HG03442 (cell line): Measurements from ENCODE around the gene REN.

Experiments used
- ATAC-seq: cut with Tn5 transposase; IDR thresholded peaks from one replicate; pipeline ENCODE4 v1.9.1; 2021; ENCODE audit warnings: mild to moderate bottlenecking, moderate library complexity; ENCODE audit not compliant: unreplicated experiment

Gene REN

GRCh38 chr1:204191456-204191855 is 25.3 kb upstream of the REN start:
- no peak for ATAC-seq

GRCh38 chr1:204190212-204191211 is 24.4 kb upstream of the REN start:
- ATAC-seq = no peak

DNA sequence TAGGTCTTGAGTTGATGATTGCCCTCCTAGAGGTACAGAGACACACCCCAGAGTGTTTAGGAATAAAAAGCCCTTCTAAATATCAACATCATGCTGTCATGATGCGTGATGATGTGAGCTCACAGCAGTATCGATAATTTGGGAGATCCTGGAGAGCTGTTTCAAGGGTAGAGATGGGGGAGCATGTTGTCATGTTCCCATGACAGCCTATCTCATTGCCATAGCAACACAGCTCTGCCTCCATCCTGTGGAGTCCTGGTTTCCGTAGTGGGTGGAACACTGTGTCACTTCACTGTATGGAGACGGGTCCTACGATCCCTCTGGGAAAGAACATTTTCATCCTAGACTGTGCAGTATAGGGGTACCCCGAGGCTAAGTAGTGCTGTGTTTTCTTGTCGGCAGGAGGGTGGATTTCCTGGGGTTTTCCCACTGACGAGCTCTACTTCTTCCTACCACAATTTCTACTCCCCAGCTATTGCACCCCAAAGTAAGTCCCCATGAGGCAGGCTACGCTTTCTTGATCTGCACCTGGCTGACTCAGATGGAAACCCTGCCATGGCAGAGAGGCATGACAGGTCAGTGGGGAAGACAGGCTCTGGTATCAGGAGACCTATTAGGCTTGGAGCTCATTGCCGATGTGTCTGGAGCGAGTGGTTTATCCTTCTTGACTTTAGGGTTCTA is 23.0 kb upstream of the REN start:
- ATAC-seq = no peak

- ATAC-seq = no peak
Observed at GRCh38 chr1:204186597-204186996, 20.5 kb upstream of the REN start.

DNA sequence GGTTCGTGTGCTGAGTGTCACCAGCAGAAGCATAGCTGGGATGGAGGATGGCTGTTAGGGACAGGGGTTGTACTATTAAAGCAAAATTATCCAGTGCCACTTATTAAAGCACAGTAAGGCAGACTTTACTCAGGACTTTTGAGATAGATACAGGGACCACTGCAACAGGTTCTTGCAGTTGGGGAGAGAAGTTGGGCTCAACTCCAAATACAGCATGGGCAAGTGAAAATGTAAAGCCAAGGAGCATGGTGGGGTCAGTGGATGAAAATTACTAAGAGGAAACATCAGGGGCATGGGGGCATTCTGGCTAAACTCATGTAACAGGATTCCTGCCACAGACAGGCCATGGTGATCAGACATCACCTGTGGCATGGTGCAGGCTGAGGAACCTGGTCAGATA is 15.0 kb upstream of the REN start:
- no peak for ATAC-seq

DNA sequence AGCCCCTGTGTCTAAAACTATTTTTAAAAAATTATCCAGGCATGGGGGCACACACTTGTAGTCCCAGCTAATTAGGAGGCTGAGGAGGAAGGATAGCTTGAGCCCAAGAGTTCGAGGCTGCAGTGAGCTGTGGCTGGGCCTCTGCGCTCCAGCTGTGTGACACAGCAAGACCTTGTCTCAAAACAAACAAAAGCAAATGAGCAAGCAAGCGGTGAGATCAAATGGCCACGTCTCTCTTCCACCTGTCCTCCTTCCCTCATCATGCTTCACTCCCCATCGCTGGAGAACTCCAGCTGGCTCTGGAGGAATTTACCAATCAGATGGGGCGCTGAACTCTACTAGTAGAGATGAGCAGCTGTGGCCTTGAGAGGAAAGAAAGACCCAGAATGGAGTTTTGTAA is 14.0 kb upstream of the REN start:
- no peak for ATAC-seq

- no peak for ATAC-seq
Observed at GRCh38 chr1:204178487-204179281, 12.5 kb upstream of the REN start.

DNA sequence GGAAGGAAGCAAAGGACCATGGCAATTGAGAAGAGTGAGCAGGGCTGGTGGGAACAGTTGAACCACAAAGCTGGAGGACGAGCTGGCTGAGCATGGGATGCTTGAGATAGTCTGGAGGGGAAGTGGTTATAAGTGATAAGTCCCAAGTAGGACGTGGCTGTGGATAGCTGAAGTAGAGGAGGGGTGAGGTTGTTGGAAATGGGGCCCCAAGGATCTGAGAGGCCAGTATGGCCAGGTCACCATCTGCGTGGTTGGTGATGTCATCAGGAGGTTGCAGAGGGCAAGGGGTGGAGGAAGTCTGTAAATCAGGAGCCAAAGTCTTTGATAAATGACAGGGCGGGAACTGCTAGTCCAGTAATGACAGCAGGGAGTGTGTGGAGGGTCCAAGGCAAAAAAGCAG is 11.0 kb upstream of the REN start:
- no peak for ATAC-seq

DNA sequence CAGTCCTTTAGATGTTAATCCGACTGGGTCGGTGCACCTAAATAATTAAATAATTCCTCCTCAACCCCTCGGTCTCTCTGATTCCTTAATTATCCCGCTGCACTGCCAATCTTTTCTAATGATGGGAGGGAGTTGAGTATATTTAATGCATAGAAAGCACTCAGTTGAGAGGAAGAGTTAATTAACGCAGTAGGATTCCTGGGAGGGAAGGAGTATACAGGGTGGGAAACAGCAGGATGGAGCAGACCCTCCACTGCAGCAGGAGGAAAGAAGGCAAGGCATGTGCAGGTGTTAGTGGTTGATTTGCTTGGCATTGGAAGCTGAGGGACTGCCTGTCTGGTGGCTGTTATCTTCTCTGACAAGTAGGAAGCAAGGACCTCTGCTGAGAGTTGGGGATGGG is 9.9 kb upstream of the REN start:
- ATAC-seq = no peak

- ATAC-seq = no peak
Observed at GRCh38 chr1:204174958-204175357, 8.8 kb upstream of the REN start.

DNA sequence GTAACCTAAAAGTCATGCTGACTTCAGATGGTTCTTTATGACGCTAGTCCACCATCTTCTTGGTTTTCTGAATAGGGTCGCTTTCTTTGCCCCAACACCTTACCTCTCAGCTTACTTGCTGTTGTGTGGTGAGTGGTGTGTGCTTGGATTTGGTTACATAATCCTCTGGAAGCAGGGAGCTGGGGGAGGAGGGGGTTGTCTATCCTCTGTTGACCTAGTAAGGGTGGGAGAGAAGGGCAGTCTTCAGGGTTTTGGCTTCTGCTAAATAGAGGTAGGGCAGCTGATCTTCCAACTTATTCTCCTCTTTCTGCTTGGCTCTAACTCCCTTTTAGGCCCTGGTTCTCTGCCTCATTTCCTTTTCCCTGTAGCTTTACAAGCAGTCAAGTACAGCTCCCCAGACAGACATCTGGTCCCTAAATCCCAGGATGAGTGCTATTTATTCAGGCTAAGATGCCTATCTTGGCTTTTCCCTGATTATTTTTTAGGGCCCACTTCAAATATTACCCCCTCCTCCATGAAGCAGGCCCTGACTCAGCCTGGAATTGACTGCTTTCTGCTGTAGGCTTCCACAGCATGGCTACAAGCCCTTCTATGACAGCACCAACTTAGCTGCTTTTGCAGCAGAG is 6.4 kb upstream of the REN start:
- no peak for ATAC-seq

GRCh38 chr1:204171751-204172178 is 5.6 kb upstream of the REN start:
- no peak for ATAC-seq

DNA sequence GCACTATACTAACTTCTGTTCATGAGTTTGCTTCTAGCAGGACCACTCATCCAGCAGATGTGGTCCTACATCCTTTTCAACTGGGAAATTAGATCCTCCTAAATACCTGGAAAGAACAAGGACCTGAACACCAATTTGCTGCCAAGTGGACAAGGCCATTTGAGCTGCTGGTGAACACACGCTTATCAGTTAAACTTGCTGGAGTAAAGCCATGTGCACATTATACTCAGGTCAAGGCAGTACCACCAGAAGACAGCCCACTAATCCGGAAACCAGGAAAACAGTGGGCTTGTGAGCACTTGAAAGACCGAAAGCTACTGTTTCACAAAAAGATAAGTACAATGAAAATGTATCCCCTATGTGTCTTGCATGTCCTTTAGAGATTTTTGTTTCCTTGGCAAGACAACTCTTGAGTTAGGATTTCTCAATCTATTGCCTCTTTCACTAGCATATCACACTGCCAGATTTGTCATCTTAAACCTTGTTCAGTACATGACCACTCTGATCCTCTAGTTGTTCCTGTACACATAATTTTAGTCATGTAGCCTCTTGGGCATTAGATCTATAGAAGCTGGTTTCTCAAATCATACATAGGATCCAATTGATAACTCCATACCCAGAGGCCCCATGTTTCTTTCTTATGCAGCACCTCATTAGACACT is 4.5 kb upstream of the REN start:
- ATAC-seq = no peak

DNA sequence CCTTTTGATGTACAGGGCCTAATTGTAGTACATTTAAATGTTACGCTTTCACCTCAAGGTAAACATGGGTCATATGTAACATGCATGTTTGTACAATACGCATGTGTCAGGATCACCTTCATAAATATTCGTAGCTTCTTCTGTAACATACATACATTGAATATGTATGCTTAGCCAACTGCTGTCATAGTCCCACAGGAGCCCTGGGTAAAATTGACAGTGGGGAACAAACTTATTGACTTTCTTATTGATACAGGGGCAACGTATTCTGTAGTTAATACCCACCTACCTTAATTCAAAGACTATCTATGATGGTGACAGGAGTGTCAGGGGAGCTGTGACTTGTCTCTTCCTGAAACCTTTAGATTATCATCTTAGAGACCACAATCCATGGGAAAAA is 3.7 kb upstream of the REN start:
- ATAC-seq = no peak

- no peak for ATAC-seq
Observed at GRCh38 chr1:204167730-204168129, 1.6 kb upstream of the REN start.

GRCh38 chr1:204162494-204163074 is 3.6 kb downstream of the REN start:
- ATAC-seq = no peak

GRCh38 chr1:204161609-204162493 is 4.3 kb downstream of the REN start:
- no peak for ATAC-seq

GRCh38 chr1:204157962-204158361 is 8.2 kb downstream of the REN start:
- no peak for ATAC-seq

DNA sequence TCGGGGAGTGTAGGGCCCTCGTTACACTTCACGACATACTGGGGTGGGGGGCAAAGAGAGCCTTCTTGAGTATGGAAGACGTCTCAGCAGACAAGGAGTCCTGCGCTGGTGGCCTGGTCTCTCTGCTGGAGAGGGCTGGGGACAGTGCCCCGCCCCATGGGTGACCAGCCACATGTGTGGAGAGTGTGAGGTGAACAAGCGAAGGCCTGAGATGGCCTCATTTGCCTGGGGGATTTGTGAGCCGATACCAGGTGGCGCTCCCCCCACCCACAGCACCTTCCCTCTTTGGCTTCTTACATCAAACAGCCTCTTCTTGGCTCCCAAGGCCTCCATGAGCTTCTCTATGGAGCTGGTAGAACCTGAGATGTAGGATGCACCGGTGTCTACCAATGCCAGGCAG is 10.3 kb downstream of the REN start:
- no peak for ATAC-seq
